AG04449 (cell line): ENCODE data around the gene BRF1.

Experiments used
- CTCF ChIA-PET: fragments of 350-600 bp; formaldehyde crosslinking; extraction: SDS; loops from one replicate; lab custom pipeline; 2021; ENCODE audit warnings: antibody characterized with exemption; lab: Yijun Ruan, JAX
- POLR2A ChIA-PET: fragments of 400-600, 350-600 bp; formaldehyde crosslinking; extraction: SDS; loops from one replicate; lab custom pipeline; 2020; ENCODE audit warnings: antibody characterized with exemption, inconsistent platforms; lab: Yijun Ruan, JAX
- DNase-seq: peaks from one replicate; pipeline ENCODE4 v3.0.0-alpha.2; 2010; ENCODE audit warnings: low read depth, low spot score
- H3K4me3 ChIP-seq: 2 replicates; pipeline ENCODE4 v1.5.1; 2011; ENCODE audit warnings: low read depth, mild to moderate bottlenecking, control low read depth, low read length
- TF ChIP-seq, protein P1 (sequence below): IDR thresholded peaks from one replicate; pipeline ENCODE4 v1.5.1; 2011; ENCODE audit warnings: mild to moderate bottlenecking, moderate library complexity, low read length, control low read depth, inconsistent platforms; ENCODE audit not compliant: insufficient read depth; ENCODE audit errors: missing control alignments

The BRF1 gene

DNA sequence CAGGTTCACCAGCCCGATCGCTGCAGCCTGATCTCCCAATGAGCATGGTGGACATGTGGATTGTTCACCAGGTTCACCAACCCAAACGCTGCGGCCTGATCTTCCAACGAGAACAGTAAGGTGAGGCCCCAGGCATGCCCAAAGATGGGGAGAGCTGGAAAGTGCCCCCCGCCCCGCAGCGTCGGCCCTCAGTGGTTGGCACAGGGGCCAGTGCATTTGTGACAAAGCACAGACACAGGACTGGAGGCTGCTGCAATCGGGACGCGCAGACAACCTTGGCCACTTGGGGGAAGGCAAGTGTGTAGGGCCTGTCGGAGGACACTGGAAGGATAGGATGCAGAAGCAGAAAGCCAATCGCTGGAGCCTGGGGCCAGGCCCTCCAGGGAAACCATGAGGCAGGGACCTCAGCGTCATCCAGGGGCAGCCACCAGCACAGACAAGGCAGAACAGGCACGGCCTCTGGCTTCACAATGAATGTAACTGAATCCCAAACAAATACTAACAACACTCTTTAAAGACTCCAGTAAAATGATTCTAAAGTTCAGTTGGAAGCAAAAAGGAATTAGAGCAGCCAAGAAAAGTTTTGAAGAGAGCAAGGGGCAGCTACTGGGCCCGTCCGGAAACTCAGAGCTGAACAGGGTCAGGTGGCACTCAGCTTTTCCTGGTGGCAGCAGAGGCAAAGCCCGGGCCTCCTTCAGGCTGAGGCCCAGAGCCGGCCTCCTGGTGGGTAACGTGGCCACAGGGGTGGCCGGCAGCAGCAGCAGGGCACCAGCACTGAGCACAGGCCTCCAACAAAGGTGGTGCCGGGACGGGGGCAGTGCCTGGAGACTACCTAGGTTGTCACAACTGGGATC is 13.3 kb downstream of the BRF1 start:
- ChIA-PET CTCF (no interaction called here), POLR2A (no interaction called here)
- no peak overlapping the region for H3K4me3 ChIP-seq
- DNase-seq: no peak
- TF ChIP-seq, protein P1, sequence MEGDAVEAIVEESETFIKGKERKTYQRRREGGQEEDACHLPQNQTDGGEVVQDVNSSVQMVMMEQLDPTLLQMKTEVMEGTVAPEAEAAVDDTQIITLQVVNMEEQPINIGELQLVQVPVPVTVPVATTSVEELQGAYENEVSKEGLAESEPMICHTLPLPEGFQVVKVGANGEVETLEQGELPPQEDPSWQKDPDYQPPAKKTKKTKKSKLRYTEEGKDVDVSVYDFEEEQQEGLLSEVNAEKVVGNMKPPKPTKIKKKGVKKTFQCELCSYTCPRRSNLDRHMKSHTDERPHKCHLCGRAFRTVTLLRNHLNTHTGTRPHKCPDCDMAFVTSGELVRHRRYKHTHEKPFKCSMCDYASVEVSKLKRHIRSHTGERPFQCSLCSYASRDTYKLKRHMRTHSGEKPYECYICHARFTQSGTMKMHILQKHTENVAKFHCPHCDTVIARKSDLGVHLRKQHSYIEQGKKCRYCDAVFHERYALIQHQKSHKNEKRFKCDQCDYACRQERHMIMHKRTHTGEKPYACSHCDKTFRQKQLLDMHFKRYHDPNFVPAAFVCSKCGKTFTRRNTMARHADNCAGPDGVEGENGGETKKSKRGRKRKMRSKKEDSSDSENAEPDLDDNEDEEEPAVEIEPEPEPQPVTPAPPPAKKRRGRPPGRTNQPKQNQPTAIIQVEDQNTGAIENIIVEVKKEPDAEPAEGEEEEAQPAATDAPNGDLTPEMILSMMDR: no peak

- DNase-seq: no peak
- TF ChIP-seq, protein P1: no peak
- ChIA-PET POLR2A (no interaction called here), CTCF (no interaction called here)
- H3K4me3 ChIP-seq: no peak overlapping the region
These were observed 14.0 kb downstream of the BRF1 start for GRCh38 chr14:105286759-105287144.

GRCh38 chr14:105285174-105285573 is 15.6 kb downstream of the BRF1 start:
- DNase-seq: no peak
- CTCF ChIA-PET: interaction anchor here (0.9 to 1.2 kb wide), 2 partner anchors 9 to 14 kb away, joined by 3 read pairs; no protein-coding TSS in a partner anchor
- no peak overlapping the region for H3K4me3 ChIP-seq
- POLR2A ChIA-PET: no interaction called here
- TF ChIP-seq, protein P1: no peak

DNA sequence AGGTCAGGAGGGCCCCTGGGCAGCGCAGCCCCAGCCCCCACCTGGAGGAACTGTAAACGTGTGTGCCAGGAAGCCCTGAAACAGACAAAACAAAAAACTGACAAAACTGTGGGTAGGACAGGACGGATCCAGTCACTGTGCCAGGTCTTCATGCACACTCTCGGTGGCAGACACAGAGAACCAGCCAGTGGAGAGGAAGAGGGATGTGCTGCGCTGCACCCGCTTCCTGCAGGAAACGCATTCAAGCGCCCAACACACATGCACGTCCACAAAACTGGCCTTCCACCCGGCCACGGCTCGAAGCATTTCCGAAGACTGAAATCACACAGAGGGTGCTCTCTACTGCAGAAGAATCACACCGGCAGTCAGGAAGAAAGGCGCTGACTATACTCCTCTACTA is 16.9 kb downstream of the BRF1 start:
- TF ChIP-seq, protein P1: no peak
- H3K4me3 ChIP-seq: no peak overlapping the region
- DNase-seq: no peak
- POLR2A ChIA-PET: no interaction called here
- CTCF ChIA-PET: interaction anchor here (3.2 to 3.3 kb wide), 3 partner anchors 8 to 194 kb away, joined by 14 to 24 read pairs (median 20); no protein-coding TSS in a partner anchor

GRCh38 chr14:105283028-105283427 is 17.8 kb downstream of the BRF1 start:
- POLR2A ChIA-PET: no interaction called here
- no peak overlapping the region for H3K4me3 ChIP-seq
- DNase-seq: no peak
- CTCF ChIA-PET: interaction anchor here (1.1 to 3.3 kb wide), 7 partner anchors 9 to 309 kb away, joined by 3 to 24 read pairs (median 12); no protein-coding TSS in a partner anchor
- TF ChIP-seq, protein P1: no peak

DNA sequence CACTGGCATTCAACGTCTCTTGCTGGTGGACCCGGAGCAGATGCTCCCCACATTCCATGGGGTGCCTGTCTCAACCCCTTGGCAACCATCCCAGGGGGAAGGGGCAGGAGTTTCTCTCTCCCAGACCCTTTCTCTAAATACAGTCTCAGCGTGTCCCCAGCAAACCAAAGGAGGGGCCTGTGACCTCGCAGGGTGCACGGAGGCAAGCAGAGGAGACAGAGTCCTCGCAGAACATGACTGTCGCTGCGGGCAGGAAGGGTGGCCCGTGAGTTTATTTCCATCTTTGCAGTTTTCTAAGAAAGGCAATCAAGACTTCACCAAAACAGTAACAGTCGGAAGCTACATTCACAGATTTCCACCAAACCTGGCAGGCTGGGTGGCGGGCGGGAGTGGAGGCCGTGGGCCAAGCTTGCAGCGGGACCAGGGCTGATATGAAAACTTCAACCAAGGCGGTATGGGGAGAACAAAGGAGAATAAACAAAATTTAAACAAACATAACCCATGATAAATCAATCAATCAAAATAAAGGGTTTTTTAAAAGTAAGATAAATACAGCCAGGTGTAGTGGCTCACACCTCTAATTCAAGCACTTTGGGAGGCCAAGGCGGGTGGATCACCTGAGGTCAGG is 18.6 kb downstream of the BRF1 start:
- ChIA-PET POLR2A (no interaction called here), CTCF (interaction anchor here (0.6 to 3.3 kb wide), 15 partner anchors 10 to 308 kb away, joined by 3 to 24 read pairs (median 4); no protein-coding TSS in a partner anchor)
- H3K4me3 ChIP-seq: no peak overlapping the region
- no peak for DNase-seq
- TF ChIP-seq, protein P1: no peak
